Subcutaneous abdominal adipose tissue (tissue), 5 donors: ENCODE data around the gene PRKCZ.

Source experiments
- H3K27ac ChIP-seq: one replicate; pipeline ENCODE4 v1.7.0; 2013; ENCODE audit warnings: low read depth, mild to moderate bottlenecking, inconsistent platforms, low read length, moderate library complexity
- H3K27me3 ChIP-seq, 5 donors: one replicate each; pipeline ENCODE4 v1.7.0; 2013; ENCODE audit warnings: low read length in 5 of 5, inconsistent platforms in 1 of 5; ENCODE audit not compliant: control insufficient read depth in 5 of 5, insufficient read depth in 4 of 5
- H3K36me3 ChIP-seq, 5 donors: one replicate each; pipeline ENCODE4 v1.7.0; 2013; ENCODE audit warnings: low read length in 5 of 5; ENCODE audit not compliant: control insufficient read depth in 5 of 5, insufficient read depth in 5 of 5
- H3K4me1 ChIP-seq, 5 donors: one replicate each; pipeline ENCODE4 v1.7.0; 2013; ENCODE audit warnings: low read length in 5 of 5, mild to moderate bottlenecking in 3 of 5, moderate library complexity in 1 of 5; ENCODE audit not compliant: control insufficient read depth in 5 of 5, insufficient read depth in 5 of 5
- H3K4me3 ChIP-seq, 5 donors: one replicate each; pipeline ENCODE4 v1.7.0; 2013; ENCODE audit warnings: low read length in 5 of 5, low read depth in 1 of 5
- H3K9ac ChIP-seq, 5 donors: one replicate each; pipeline ENCODE4 v1.7.0; 2013; ENCODE audit warnings: low read length in 5 of 5, mild to moderate bottlenecking in 4 of 5, moderate library complexity in 3 of 5
- H3K9me3 ChIP-seq, 5 donors: one replicate each; pipeline ENCODE4 v1.7.0; 2013; ENCODE audit warnings: low read length in 5 of 5; ENCODE audit not compliant: control insufficient read depth in 5 of 5
- donor health status: healthy.
- donor health status: healthy.
- donor health status: healthy.
- donor health status: healthy.
- donor health status: healthy.

The PRKCZ gene

GRCh38 chr1:2049718-2050431 is at the start of gene PRKCZ:
Gene PRKCZ (plus strand): TSS chr1:2050411. CDS start chr1:2050631, 220 bp downstream.
- Histone ChIP-seq H3K9me3 (no peaks in the 10 kb centered on the region), H3K4me1 (peaks cover 2 to 27% (median 22%) of the 10 kb centered on the region in 5 donors), H3K27me3 (peaks cover 37 to 59% (median 46%) of the 10 kb centered on the region in 5 donors), H3K27ac (no peak within 1 kb of the TSS), H3K36me3 (no peaks in the 10 kb centered on the region), H3K4me3 (peak within 1 kb of the TSS in 4 of 5 donors; percentile 11 to 57 (median 40)), H3K9ac (no peak within 1 kb of the TSS)

DNA sequence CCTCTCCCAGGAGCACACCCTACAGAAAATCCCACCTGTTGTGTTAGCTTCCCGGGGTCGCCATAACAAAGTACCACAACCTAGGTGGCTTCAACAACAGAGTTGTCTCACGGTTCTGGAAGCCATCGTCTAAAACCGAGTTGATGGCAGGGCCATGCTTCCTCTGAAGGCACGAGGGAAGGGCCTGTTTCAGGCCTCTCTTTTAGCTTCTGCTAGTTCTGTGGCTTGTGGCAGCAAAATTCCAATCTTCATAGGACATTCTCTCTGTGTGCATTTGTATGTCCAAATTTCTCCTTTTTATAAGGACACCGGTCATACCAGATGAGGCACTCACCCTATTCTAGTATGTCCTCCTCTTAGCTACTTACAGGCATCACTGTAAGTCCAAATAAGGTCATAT is 49.8 kb upstream of the PRKCZ start:
- Histone ChIP-seq H3K27me3 (peaks cover 9 to 24% (median 11%) of the 10 kb centered on the region in 5 donors), H3K27ac (no peak overlapping the region), H3K9ac (no peak overlapping the region), H3K9me3 (no peaks in the 10 kb centered on the region), H3K36me3 (no peaks in the 10 kb centered on the region), H3K4me3 (no peak overlapping the region), H3K4me1 (peaks cover 0 to 9% (median 0%) of the 10 kb centered on the region in 5 donors)

DNA sequence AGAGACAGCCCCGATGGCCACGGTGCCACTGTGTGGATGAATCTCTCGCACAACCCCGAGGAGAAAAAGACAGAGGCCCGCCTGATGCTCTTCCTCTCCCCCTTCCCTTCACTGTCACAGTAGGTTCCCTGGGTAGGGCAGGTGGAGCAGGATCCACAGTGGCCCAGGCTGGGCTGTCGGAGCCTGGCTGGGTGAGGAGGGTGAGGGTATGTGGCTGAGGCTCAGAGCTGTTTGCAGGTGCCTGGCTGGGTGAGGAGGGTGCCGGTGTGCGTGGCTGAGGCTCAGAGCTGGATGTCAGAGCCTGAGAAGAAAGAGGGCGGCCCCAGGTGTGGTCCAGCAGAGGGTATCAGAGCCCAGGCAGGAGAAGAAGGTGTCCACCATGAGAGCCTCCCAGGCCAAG is 49.4 kb upstream of the PRKCZ start:
- H3K9ac ChIP-seq, result no peak overlapping the region
- H3K27me3 ChIP-seq, result peaks cover 9 to 24% (median 11%) of the 10 kb centered on the region in 5 donors
- no peak overlapping the region for H3K4me3 ChIP-seq
- peaks cover 0 to 9% (median 0%) of the 10 kb centered on the region in 5 donors for H3K4me1 ChIP-seq
- no peaks in the 10 kb centered on the region for H3K9me3 ChIP-seq
- H3K36me3 ChIP-seq, result no peaks in the 10 kb centered on the region
- H3K27ac ChIP-seq, result no peak overlapping the region

DNA sequence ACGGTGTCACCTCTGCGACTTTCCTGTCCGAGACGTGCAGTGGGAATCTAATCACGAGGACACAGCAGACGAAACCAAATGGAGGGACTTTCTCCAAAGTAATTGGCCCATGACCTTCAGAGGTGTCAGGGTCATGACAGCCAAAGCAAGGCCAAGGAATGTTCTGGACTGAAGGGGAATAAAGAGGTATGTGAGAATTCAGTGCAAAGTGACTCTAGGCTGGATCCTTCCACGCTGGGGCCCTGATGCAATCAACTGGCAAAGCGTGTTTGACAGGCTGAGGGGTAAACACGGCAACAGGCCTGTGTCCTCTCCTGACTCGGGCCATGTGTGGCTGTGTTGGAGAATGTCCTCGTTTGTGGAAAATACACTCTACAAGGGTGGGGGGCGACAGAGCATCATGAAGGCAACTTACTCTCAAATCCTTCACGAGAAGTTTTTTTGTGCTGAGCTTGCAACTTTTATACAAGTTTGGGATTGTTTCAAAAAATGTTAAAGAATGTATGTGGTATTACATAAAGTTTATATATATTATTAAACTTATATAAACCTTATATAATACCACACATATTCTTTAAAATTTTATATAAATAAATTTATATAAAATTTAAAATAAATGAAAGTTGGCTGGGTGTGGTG is 48.3 kb upstream of the PRKCZ start:
- Histone ChIP-seq H3K9ac (no peak overlapping the region), H3K27ac (no peak overlapping the region), H3K9me3 (no peaks in the 10 kb centered on the region), H3K27me3 (peaks cover 9 to 24% (median 11%) of the 10 kb centered on the region in 5 donors), H3K36me3 (no peaks in the 10 kb centered on the region), H3K4me3 (no peak overlapping the region), H3K4me1 (peaks cover 0 to 6% (median 0%) of the 10 kb centered on the region in 5 donors)

DNA sequence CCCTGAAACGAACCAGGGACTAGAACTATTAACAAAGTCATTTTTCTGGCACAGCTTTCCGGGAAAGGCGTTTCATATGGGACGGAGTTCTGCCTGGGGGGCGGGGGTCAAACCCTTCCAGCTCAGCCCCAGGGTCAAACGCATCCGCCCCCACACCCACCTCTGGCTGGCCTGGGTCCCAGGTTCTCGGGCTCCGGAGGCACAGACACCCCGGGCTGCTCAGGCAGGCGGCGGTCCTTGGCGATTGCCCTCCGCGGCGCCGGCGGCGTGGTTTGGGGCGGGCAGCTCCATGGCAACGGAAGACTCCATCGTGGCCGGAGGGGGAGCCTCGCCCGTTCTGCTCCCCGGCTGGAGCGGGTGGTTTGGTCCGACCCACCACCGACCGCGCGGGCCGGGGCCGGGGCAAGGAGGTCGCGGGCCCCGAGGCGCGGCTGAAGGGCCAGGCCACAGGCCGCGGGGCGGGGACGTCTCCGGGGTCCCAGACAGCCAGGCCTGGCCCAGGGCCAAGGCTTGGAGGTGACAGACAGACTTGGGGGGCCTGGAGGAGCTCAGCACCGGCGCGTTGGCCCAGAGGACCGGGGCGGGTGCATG is 46.6 kb upstream of the PRKCZ start, which contains the start of gene CFAP74:
CFAP74 (minus strand) TSS at position 246 of the 591 bp plus-strand sequence. CDS start 12,830 bp downstream, outside the sequence.
- no peak within 1 kb of the TSS for H3K9ac ChIP-seq
- peaks cover 0 to 6% (median 0%) of the 10 kb centered on the region in 5 donors for H3K4me1 ChIP-seq
- H3K4me3 ChIP-seq, result no peak within 1 kb of the TSS
- H3K27me3 ChIP-seq, result peaks cover 9 to 24% (median 11%) of the 10 kb centered on the region in 5 donors
- no peaks in the 10 kb centered on the region for H3K9me3 ChIP-seq
- H3K27ac ChIP-seq, result no peak within 1 kb of the TSS
- H3K36me3 ChIP-seq, result no peaks in the 10 kb centered on the region

DNA sequence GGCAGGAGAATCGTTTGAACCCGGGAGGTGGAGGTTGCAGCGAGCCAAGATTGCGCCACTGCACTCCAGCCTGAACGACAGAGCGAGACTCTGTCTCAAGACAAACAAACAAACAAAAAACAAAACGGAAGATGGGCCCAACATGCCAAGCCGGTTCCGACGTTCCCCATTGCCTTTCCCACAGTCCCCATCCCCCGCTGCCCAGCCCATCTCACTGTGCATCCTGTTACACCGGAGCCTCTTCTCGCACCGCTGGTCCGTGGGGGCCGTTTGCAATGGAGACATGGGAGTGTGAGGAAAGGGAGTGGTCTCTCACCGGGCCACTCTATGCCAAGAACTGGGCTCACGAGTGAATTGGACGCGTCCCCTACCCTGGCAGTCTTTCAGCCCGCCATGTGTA is 45.4 kb upstream of the PRKCZ start:
- peaks cover 0 to 6% (median 0%) of the 10 kb centered on the region in 5 donors for H3K4me1 ChIP-seq
- no peak overlapping the region for H3K27ac ChIP-seq
- H3K9ac ChIP-seq, result no peak overlapping the region
- no peaks in the 10 kb centered on the region for H3K36me3 ChIP-seq
- no peak overlapping the region for H3K4me3 ChIP-seq
- H3K9me3 ChIP-seq, result no peaks in the 10 kb centered on the region
- H3K27me3 ChIP-seq, result peaks cover 12 to 28% (median 14%) of the 10 kb centered on the region in 5 donors

DNA sequence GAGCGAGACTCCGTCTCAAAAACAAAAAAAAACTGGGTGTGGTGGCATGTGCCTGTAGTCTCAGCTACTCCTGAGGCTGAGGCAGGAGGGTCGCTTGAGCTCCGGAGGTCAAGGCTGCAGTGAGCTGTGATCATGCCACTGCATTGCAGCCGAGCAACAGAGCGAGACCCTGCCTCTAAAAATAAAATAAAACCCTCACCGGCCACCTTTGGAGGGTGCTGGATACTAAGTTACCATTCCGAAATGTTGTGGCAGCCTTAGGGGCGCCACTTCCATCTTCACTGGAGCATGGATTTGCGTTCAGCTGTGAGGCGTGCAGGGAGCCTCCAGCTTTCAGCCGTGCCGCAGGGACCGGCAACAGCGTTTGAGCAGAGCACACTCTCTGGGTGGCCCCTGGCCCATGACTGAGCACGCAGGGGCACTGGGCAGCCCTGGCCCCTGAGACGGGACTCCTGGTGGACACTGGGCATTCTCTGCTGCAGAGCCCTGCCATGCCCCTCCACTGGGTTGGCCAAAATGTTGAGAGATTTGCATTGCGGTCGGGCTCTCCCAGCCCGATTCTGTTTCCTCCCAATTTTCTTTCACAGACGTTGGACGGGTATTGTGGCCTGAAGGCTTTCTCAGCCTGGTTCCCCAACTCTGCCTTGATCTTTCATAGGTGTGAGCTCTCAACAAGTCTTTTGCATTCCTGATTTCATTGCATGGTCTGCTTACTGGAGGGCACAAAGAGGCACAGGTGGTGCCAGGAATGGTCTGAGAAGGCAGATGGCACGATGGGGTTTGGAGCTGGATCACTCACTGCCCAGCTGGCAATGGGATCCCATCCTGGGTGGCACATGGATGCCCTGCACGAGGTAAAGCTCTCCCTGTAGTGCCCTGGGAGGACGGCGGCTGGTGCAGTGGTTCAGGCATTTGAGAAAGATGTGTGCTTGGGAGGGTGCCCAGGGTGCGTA is 40.8 kb upstream of the PRKCZ start:
- no peak overlapping the region for H3K4me3 ChIP-seq
- no peaks in the 10 kb centered on the region for H3K4me1 ChIP-seq
- H3K27me3 ChIP-seq, result peaks cover 8 to 18% (median 14%) of the 10 kb centered on the region in 5 donors
- no peaks in the 10 kb centered on the region for H3K9me3 ChIP-seq
- no peak overlapping the region for H3K9ac ChIP-seq
- H3K36me3 ChIP-seq, result no peaks in the 10 kb centered on the region
- H3K27ac ChIP-seq, result no peak overlapping the region

DNA sequence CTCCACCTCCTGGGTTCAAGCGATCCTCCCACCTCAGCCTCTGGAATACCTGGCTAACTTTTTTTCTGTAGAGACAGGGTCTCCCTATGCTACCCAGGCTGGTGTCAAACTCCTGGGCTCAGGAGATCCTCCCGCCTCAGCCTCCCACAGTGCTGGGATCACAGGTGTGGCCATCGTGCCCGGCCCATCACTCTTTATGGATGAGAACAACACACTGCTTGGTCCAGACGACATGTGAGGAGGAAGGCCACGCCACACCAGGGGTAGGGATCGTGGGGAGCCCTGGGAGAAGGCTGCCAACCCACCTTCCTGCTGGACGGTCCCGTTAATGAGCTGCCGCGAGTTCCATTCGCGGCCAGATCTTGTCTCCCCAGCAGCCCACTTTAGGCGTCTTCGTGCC is 36.0 kb upstream of the PRKCZ start:
- H3K9ac ChIP-seq, result no peak overlapping the region
- peaks cover 3 to 32% (median 20%) of the 10 kb centered on the region in 5 donors for H3K27me3 ChIP-seq
- no peaks in the 10 kb centered on the region for H3K9me3 ChIP-seq
- no peaks in the 10 kb centered on the region for H3K36me3 ChIP-seq
- H3K4me3 ChIP-seq, result no peak overlapping the region
- no peak overlapping the region for H3K27ac ChIP-seq
- H3K4me1 ChIP-seq, result peaks cover 0 to 11% (median 7%) of the 10 kb centered on the region in 5 donors
